Measurements from ENCODE around the gene ALK. TPM values are rescaled to one million over a fixed set of nuclear protein-coding genes. Genes with fewer than 3 reads are reported as not detected.

The ALK gene
- total RNA-seq, 1 experiment from 2014 or later, result 0.07 TPM

DNA sequence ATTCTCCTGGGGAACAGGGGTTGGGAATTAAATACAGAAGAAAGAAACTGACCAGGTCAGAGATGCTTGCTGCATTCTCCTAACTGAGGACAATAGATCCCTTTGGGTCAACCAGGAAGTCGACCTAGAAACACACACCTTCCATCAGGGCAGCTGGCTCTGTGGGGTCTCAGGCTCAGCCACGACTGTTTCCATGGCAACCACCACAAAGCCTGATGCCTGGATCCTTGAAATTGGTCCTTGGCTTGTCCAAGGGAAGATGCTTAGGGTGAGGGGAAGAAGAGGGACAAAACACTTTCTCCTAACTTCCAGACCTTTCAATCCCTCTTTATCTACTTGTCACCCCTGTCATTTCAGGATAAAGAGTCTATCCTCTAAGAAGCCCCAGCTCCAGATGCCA, 194.4 kb downstream of the ALK start:
- peaks cover 27% of the 10 kb centered on the region for H3K27me3 Mint-ChIP-seq (ENCODE audit: insufficient read depth, unreplicated experiment)
- ChIA-PET POLR2A (interaction anchor here (0.6 kb wide), 1 partner anchor 36 kb away, joined by 3 read pairs; no protein-coding TSS in a partner anchor), CTCF (interaction anchor here (0.6 to 0.8 kb wide), 3 partner anchors 62 to 673 kb away, joined by 4 read pairs; no protein-coding TSS in a partner anchor)
- no peak overlapping the region for H3K4me3 Mint-ChIP-seq (ENCODE audit: unreplicated experiment)
- BruUV-seq (replicated peaks), result no TSS peak
- TF ChIP-seq, protein P1, sequence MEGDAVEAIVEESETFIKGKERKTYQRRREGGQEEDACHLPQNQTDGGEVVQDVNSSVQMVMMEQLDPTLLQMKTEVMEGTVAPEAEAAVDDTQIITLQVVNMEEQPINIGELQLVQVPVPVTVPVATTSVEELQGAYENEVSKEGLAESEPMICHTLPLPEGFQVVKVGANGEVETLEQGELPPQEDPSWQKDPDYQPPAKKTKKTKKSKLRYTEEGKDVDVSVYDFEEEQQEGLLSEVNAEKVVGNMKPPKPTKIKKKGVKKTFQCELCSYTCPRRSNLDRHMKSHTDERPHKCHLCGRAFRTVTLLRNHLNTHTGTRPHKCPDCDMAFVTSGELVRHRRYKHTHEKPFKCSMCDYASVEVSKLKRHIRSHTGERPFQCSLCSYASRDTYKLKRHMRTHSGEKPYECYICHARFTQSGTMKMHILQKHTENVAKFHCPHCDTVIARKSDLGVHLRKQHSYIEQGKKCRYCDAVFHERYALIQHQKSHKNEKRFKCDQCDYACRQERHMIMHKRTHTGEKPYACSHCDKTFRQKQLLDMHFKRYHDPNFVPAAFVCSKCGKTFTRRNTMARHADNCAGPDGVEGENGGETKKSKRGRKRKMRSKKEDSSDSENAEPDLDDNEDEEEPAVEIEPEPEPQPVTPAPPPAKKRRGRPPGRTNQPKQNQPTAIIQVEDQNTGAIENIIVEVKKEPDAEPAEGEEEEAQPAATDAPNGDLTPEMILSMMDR (IDR thresholded peaks at IDR 0.05; ENCODE audit: unreplicated experiment), result no peak
- no peaks in the 10 kb centered on the region for H3K9me3 Mint-ChIP-seq (ENCODE audit: unreplicated experiment)
- DNase-seq (ENCODE audit: unreplicated experiment), result no peak
- intact Hi-C loops (cut with micrococcal nuclease), result no loop called here
- peaks cover 6% of the 10 kb centered on the region for H3K36me3 Mint-ChIP-seq (ENCODE audit: insufficient read depth, unreplicated experiment)
- H3K4me1 Mint-ChIP-seq (ENCODE audit: insufficient read depth, unreplicated experiment), result no peaks in the 10 kb centered on the region
- H3K27ac Mint-ChIP-seq (ENCODE audit: low read depth, unreplicated experiment), result no peak overlapping the region

DNA sequence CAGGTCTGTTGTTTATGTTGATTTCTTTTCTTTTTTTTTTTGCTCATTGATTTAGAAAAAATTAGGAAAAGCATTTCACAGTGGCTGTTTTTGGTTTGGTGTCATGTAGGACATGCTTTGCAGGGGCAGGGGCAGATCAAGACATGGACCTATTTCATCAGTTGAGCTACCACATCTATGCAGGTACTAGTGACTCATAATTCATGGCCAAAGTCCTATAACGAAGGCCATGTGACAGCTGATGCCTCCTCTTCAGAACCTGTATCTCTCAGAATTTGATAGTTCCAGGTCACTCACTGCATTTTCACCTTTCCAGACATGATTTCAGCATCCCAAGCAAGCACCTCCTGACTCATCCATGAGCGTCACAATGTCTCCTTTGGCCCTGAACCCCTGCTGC, 195.8 kb downstream of the ALK start:
- no TSS peak for BruUV-seq (replicated peaks)
- no peaks in the 10 kb centered on the region for H3K4me1 Mint-ChIP-seq (ENCODE audit: insufficient read depth, unreplicated experiment)
- intact Hi-C loops (cut with micrococcal nuclease), result no loop called here
- CTCF ChIA-PET, result interaction anchor here (1.3 kb wide), 1 partner anchor 13 kb away, joined by 3 read pairs; no protein-coding TSS in a partner anchor
- no peak for DNase-seq (ENCODE audit: unreplicated experiment)
- no peak overlapping the region for H3K4me3 Mint-ChIP-seq (ENCODE audit: unreplicated experiment)
- H3K27me3 Mint-ChIP-seq (ENCODE audit: insufficient read depth, unreplicated experiment), result peaks cover 41% of the 10 kb centered on the region
- no peak overlapping the region for H3K27ac Mint-ChIP-seq (ENCODE audit: low read depth, unreplicated experiment)
- H3K9me3 Mint-ChIP-seq (ENCODE audit: unreplicated experiment), result no peaks in the 10 kb centered on the region
- H3K36me3 Mint-ChIP-seq (ENCODE audit: insufficient read depth, unreplicated experiment), result peaks cover 6% of the 10 kb centered on the region
- POLR2A ChIA-PET, result no interaction called here
- TF ChIP-seq, protein P1 (IDR thresholded peaks at IDR 0.05; ENCODE audit: unreplicated experiment), result no peak

DNA sequence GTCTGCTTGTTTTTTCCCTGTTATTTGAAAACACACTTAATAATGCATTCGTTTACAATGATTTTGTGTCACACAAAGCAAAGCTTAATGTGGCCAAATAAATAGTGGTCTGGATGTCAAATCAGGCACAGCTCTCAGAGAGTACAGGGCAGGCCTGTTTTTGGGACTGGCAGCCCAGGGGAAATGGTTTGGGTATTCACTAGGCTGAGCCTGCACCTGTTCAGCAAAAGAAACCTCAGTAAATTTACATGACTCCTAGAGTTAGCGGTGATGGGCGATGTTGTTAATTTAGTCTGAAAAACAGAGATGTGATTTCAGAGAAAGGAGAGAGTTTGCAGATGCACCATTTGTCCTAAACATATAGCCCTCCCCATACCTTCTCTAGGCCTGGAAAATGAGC, 197.1 kb downstream of the ALK start:
- ChIA-PET CTCF (interaction anchor here (0.9 kb wide), 1 partner anchor 348 kb away, joined by 3 read pairs; no protein-coding TSS in a partner anchor), POLR2A (no interaction called here)
- DNase-seq (ENCODE audit: unreplicated experiment), result no peak
- no peaks in the 10 kb centered on the region for H3K9me3 Mint-ChIP-seq (ENCODE audit: unreplicated experiment)
- no peaks in the 10 kb centered on the region for H3K4me1 Mint-ChIP-seq (ENCODE audit: insufficient read depth, unreplicated experiment)
- TF ChIP-seq, protein P1 (IDR thresholded peaks at IDR 0.05; ENCODE audit: unreplicated experiment), result no peak
- H3K27ac Mint-ChIP-seq (ENCODE audit: low read depth, unreplicated experiment), result no peak overlapping the region
- no TSS peak for BruUV-seq (replicated peaks)
- peaks cover 6% of the 10 kb centered on the region for H3K36me3 Mint-ChIP-seq (ENCODE audit: insufficient read depth, unreplicated experiment)
- H3K27me3 Mint-ChIP-seq (ENCODE audit: insufficient read depth, unreplicated experiment), result peaks cover 37% of the 10 kb centered on the region
- no peak overlapping the region for H3K4me3 Mint-ChIP-seq (ENCODE audit: unreplicated experiment)
- intact Hi-C loops (cut with micrococcal nuclease), result no loop called here

DNA sequence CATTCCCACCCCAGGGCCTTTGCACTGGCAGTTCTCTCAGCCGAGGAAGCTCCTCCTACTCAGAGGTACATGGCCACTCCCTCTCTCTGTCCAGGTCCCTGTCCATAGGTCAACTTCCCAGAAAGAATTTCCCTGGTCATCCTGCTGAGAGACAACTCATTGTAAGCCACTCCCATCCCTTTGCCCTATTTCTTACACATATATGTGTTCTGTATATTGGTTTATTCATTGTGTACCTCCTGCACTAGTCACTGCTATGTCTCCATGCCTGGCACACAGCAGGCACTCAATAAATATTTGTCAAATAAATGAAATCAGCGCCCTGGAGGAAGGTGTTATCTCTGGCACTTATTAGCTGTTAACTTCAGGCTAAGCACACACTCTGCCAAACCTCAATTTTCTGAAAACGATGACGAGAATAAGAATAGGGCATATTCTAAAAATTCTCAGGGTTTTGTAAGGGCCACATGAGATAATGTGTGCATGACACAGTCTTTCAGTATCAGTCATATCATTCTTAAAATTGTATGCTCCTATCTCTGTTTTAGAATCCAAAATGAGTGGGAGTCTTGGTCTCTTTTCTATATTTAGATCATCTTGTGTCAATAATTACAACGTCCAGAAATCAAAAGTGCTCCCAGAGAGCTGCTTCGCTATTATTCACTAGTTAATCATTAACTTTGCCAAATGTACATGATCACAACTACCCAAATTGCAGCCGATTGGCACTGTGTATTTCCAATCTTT, 198.0 kb downstream of the ALK start:
- ChIA-PET POLR2A (no interaction called here), CTCF (interaction anchor here (0.6 kb wide), 2 partner anchors 291 to 765 kb away, joined by 3 read pairs; no protein-coding TSS in a partner anchor)
- peaks cover 6% of the 10 kb centered on the region for H3K36me3 Mint-ChIP-seq (ENCODE audit: insufficient read depth, unreplicated experiment)
- intact Hi-C loops (cut with micrococcal nuclease), result no loop called here
- no peaks in the 10 kb centered on the region for H3K9me3 Mint-ChIP-seq (ENCODE audit: unreplicated experiment)
- H3K4me3 Mint-ChIP-seq (ENCODE audit: unreplicated experiment), result no peak overlapping the region
- no TSS peak for BruUV-seq (replicated peaks)
- H3K27ac Mint-ChIP-seq (ENCODE audit: low read depth, unreplicated experiment), result no peak overlapping the region
- peaks cover 33% of the 10 kb centered on the region for H3K27me3 Mint-ChIP-seq (ENCODE audit: insufficient read depth, unreplicated experiment)
- TF ChIP-seq, protein P1 (IDR thresholded peaks at IDR 0.05; ENCODE audit: unreplicated experiment), result no peak
- no peak for DNase-seq (ENCODE audit: unreplicated experiment)
- H3K4me1 Mint-ChIP-seq (ENCODE audit: insufficient read depth, unreplicated experiment), result no peaks in the 10 kb centered on the region

Data from MCF 10A (cell line).